ELF-1 (cell line): ENCODE data around the gene ATP2A2.

Experiments
- DNase-seq: peaks from one replicate; pipeline ENCODE4 v3.0.0-alpha.2; 2016; ENCODE audit warnings: low read depth, low spot score

Gene ATP2A2

GRCh38 chr12:110262442-110263388, 18.3 kb upstream of the ATP2A2 start:
- no peak for DNase-seq

GRCh38 chr12:110266381-110266960, 14.6 kb upstream of the ATP2A2 start:
- DNase-seq = no peak

GRCh38 chr12:110266980-110267620, 13.9 kb upstream of the ATP2A2 start:
- no peak for DNase-seq

GRCh38 chr12:110269622-110270124, 11.4 kb upstream of the ATP2A2 start:
- DNase-seq = peak; percentile 79

GRCh38 chr12:110270125-110270962, 10.7 kb upstream of the ATP2A2 start:
- DNase-seq = peak; percentile 42

GRCh38 chr12:110271015-110271414, 10.0 kb upstream of the ATP2A2 start:
- no peak for DNase-seq

GRCh38 chr12:110277530-110278254, 3.4 kb upstream of the ATP2A2 start:
- no peak for DNase-seq

- no peak for DNase-seq
Observed at GRCh38 chr12:110278255-110278536, 2.9 kb upstream of the ATP2A2 start.

- DNase-seq = peak; percentile 25
Observed at GRCh38 chr12:110279566-110280375, 1.3 kb upstream of the ATP2A2 start.

- DNase-seq = peak; percentile 72
Observed at GRCh38 chr12:110280392-110280778, 662 bp upstream of the ATP2A2 start.

- DNase-seq = peak; percentile 61
Observed at GRCh38 chr12:110281549-110282299, 677 bp downstream of the ATP2A2 start.

- DNase-seq = no peak
Observed at GRCh38 chr12:110282300-110282860, 1.3 kb downstream of the ATP2A2 start.

GRCh38 chr12:110282956-110283817, 2.1 kb downstream of the ATP2A2 start:
- no peak for DNase-seq

GRCh38 chr12:110284597-110284996, 3.5 kb downstream of the ATP2A2 start:
- no peak for DNase-seq

GRCh38 chr12:110286623-110287022, 5.6 kb downstream of the ATP2A2 start:
- DNase-seq = no peak

GRCh38 chr12:110287986-110288385, 6.9 kb downstream of the ATP2A2 start:
- no peak for DNase-seq

- no peak for DNase-seq
Observed at GRCh38 chr12:110289044-110289710, 8.1 kb downstream of the ATP2A2 start.

- no peak for DNase-seq
Observed at GRCh38 chr12:110289711-110290078, 8.6 kb downstream of the ATP2A2 start.
